ENCODE data around the gene PCBP3. TPM values are rescaled to one million over a fixed set of nuclear protein-coding genes. Genes with fewer than 3 reads are reported as not detected.

The PCBP3 gene
- total RNA-seq, 1 experiment from 2014 or later: not detected

DNA sequence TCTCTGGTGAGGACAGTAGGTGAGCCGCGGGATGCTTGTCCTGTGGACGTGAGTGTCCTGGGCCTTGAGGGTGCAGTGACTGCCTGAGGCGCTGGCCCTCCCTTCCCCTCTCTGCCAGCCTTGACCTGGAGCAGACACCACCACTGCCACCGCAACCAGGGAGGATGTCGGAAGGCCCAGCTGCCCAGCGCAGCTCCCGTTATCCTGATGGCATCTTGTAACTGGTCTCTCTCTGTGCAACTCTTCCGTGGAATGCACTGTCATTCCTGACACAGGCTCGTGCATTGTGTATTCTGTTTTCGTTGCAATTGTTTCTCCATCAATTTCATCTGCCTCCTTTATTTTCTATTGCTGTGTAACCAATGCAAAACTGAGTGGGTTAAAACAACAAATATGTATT, 118.2 kb downstream of the PCBP3 start:
- intact Hi-C loops (cut with micrococcal nuclease; ENCODE audit: unreplicated experiment) (no loop called here), in situ Hi-C loops (cut with HindIII; ENCODE audit: low pct_unique_long_range_greater_than_20kb, low sequenced_read_pairs) (no loop called here)
- Histone ChIP-seq H3K4me3 (ENCODE audit: low read depth in 2 of 2, low read length in 2 of 2) (no peak overlapping the region), H3K9me3 (ENCODE audit: control insufficient read depth, insufficient read depth, low read depth, low read length) (no peaks in the 10 kb centered on the region), H3K27me3 (ENCODE audit: control insufficient read depth, insufficient read depth, low read length) (peaks cover 7% of the 10 kb centered on the region), H3K36me3 (ENCODE audit: control insufficient read depth, insufficient read depth, low read length) (no peaks in the 10 kb centered on the region), H3K4me1 (ENCODE audit: control insufficient read depth, insufficient read depth, low read length) (no peaks in the 10 kb centered on the region), H3K27ac (ENCODE audit: low read length) (no peak overlapping the region)
- POLR2A ChIA-PET: no interaction called here
- no TSS peak for BruUV-seq (replicated peaks)
- CTCF ChIA-PET: no interaction called here
- ATAC-seq (no peak), DNase-seq (ENCODE audit: low read depth, low spot score) (no peak)
- TF ChIP-seq, protein P1, sequence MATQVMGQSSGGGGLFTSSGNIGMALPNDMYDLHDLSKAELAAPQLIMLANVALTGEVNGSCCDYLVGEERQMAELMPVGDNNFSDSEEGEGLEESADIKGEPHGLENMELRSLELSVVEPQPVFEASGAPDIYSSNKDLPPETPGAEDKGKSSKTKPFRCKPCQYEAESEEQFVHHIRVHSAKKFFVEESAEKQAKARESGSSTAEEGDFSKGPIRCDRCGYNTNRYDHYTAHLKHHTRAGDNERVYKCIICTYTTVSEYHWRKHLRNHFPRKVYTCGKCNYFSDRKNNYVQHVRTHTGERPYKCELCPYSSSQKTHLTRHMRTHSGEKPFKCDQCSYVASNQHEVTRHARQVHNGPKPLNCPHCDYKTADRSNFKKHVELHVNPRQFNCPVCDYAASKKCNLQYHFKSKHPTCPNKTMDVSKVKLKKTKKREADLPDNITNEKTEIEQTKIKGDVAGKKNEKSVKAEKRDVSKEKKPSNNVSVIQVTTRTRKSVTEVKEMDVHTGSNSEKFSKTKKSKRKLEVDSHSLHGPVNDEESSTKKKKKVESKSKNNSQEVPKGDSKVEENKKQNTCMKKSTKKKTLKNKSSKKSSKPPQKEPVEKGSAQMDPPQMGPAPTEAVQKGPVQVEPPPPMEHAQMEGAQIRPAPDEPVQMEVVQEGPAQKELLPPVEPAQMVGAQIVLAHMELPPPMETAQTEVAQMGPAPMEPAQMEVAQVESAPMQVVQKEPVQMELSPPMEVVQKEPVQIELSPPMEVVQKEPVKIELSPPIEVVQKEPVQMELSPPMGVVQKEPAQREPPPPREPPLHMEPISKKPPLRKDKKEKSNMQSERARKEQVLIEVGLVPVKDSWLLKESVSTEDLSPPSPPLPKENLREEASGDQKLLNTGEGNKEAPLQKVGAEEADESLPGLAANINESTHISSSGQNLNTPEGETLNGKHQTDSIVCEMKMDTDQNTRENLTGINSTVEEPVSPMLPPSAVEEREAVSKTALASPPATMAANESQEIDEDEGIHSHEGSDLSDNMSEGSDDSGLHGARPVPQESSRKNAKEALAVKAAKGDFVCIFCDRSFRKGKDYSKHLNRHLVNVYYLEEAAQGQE (IDR thresholded peaks at IDR 0.05; ENCODE audit: insufficient read depth in 1 of 2, low read depth in 2 of 2, low read length in 1 of 2): no peak
- no peak for TF ChIP-seq TCF7L2 (IDR thresholded peaks at IDR 0.05; ENCODE audit: low read depth, low read length)
- TF ChIP-seq POLR2AphosphoS5 (IDR thresholded peaks at IDR 0.05; ENCODE audit: low read depth, low read length): no peak
- TF ChIP-seq, protein P2, sequence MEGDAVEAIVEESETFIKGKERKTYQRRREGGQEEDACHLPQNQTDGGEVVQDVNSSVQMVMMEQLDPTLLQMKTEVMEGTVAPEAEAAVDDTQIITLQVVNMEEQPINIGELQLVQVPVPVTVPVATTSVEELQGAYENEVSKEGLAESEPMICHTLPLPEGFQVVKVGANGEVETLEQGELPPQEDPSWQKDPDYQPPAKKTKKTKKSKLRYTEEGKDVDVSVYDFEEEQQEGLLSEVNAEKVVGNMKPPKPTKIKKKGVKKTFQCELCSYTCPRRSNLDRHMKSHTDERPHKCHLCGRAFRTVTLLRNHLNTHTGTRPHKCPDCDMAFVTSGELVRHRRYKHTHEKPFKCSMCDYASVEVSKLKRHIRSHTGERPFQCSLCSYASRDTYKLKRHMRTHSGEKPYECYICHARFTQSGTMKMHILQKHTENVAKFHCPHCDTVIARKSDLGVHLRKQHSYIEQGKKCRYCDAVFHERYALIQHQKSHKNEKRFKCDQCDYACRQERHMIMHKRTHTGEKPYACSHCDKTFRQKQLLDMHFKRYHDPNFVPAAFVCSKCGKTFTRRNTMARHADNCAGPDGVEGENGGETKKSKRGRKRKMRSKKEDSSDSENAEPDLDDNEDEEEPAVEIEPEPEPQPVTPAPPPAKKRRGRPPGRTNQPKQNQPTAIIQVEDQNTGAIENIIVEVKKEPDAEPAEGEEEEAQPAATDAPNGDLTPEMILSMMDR (IDR thresholded peaks at IDR 0.05): no peak
- no peak for TF ChIP-seq SIN3A (IDR thresholded peaks at IDR 0.05; ENCODE audit: borderline replicate concordance, insufficient read depth, low read depth, low read length)

DNA sequence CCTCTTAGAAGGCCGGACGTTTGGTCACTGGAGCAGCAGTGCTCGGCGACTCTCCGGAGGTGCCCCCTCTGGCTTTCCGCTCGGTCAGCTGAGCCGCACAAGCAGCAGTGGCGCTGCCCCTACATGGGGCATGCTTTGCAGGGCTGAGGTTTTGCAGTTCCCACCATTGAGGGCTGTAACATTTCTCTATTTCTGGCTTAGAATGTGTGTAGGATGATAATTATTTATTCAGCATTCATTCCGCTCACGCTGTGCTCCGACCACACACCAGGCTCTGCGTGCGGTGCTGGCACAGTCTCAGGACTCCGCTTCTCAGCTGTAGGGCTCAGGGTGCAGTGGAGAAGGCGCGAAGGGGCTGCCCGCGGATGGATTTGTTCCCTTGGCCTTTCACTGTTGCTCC, 119.5 kb downstream of the PCBP3 start:
- Histone ChIP-seq H3K27ac (ENCODE audit: low read length) (no peak overlapping the region), H3K27me3 (ENCODE audit: control insufficient read depth, insufficient read depth, low read length) (peaks cover 7% of the 10 kb centered on the region), H3K36me3 (ENCODE audit: control insufficient read depth, insufficient read depth, low read length) (no peaks in the 10 kb centered on the region), H3K9me3 (ENCODE audit: control insufficient read depth, insufficient read depth, low read depth, low read length) (no peaks in the 10 kb centered on the region), H3K4me1 (ENCODE audit: control insufficient read depth, insufficient read depth, low read length) (no peaks in the 10 kb centered on the region), H3K4me3 (ENCODE audit: low read depth in 2 of 2, low read length in 2 of 2) (no peak overlapping the region)
- ATAC-seq (no peak), DNase-seq (ENCODE audit: low read depth, low spot score) (no peak)
- intact Hi-C loops (cut with micrococcal nuclease; ENCODE audit: unreplicated experiment) (no loop called here), in situ Hi-C loops (cut with HindIII; ENCODE audit: low pct_unique_long_range_greater_than_20kb, low sequenced_read_pairs) (no loop called here)
- TF ChIP-seq POLR2AphosphoS5 (IDR thresholded peaks at IDR 0.05; ENCODE audit: low read depth, low read length) (no peak), SIN3A (IDR thresholded peaks at IDR 0.05; ENCODE audit: borderline replicate concordance, insufficient read depth, low read depth, low read length) (no peak), TCF7L2 (IDR thresholded peaks at IDR 0.05; ENCODE audit: low read depth, low read length) (no peak)
- TF ChIP-seq, protein P1 (IDR thresholded peaks at IDR 0.05; ENCODE audit: insufficient read depth in 1 of 2, low read depth in 2 of 2, low read length in 1 of 2): no peak
- TF ChIP-seq, protein P2 (IDR thresholded peaks at IDR 0.05): no peak
- ChIA-PET CTCF (no interaction called here), POLR2A (no interaction called here)
- no TSS peak for BruUV-seq (replicated peaks)

Data from Panc1 (cell line).